Muscle layer of colon (tissue), 2 donors: ENCODE measurements around the gene SPCS3.
"Not testable (repeated sequence)": the region's sequence is repeated elsewhere in the genome, so short reads cannot be mapped to it uniquely, and the experiment has no call there.

Experiments used
- H3K27ac ChIP-seq: one replicate; pipeline ENCODE4 v1.7.0; 2013; ENCODE audit warnings: low read depth, mild to moderate bottlenecking, low read length, moderate library complexity
- H3K27me3 ChIP-seq, 2 donors: one replicate each; pipeline ENCODE4 v1.7.0; 2013; ENCODE audit warnings: low read length in 2 of 2, mild to moderate bottlenecking in 2 of 2; ENCODE audit not compliant: insufficient read depth in 2 of 2, control insufficient read depth in 1 of 2
- H3K36me3 ChIP-seq: one replicate; pipeline ENCODE4 v1.7.0; 2013; ENCODE audit warnings: mild to moderate bottlenecking, low read length; ENCODE audit not compliant: insufficient read depth
- H3K4me1 ChIP-seq: one replicate; pipeline ENCODE4 v1.7.0; 2013; ENCODE audit warnings: mild to moderate bottlenecking, low read length; ENCODE audit not compliant: insufficient read depth
- H3K4me3 ChIP-seq, 2 donors: one replicate each; pipeline ENCODE4 v1.7.0; 2013; ENCODE audit warnings: low read length in 2 of 2, low read depth in 1 of 2, mild to moderate bottlenecking in 1 of 2, moderate library complexity in 1 of 2
- H3K9ac ChIP-seq: one replicate; pipeline ENCODE4 v1.7.0; 2013; ENCODE audit warnings: low read length
- H3K9me3 ChIP-seq: one replicate; pipeline ENCODE4 v1.7.0; 2013; ENCODE audit warnings: mild to moderate bottlenecking, low read length
- donor health status: abdominal sarcoma.
- donor health status: Adenocarcinoma of cecum.

The SPCS3 gene

DNA sequence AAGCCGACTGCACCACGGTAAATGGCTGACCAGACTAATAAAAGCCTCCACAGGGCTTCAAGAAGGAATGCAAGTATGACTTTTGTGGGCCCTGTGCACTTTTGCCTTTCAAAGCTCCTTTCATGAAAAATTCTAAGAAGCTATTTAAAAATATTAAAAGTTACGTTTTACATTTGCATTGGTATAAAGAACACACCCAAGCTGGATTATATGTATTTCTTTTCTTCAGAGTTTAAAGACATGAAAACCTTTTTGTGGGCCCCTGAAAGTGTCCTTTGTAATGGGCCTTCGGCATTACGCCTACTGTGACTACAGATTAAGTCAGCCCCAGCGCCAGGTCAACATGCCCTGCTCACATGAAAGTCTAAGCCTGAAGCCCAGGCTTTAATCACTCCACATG lies 30.2 kb upstream of the SPCS3 start:
- H3K4me1 ChIP-seq: peaks cover 24% of the 10 kb centered on the region
- H3K27ac ChIP-seq: no peak overlapping the region
- no peaks in the 10 kb centered on the region for H3K9me3 ChIP-seq
- H3K4me3 ChIP-seq: no peak overlapping the region
- no peaks in the 10 kb centered on the region for H3K27me3 ChIP-seq
- H3K9ac ChIP-seq: no peak overlapping the region
- H3K36me3 ChIP-seq: no peaks in the 10 kb centered on the region

GRCh38 chr4:176290520-176290919 lies 29.2 kb upstream of the SPCS3 start:
- no peaks in the 10 kb centered on the region for H3K36me3 ChIP-seq
- no peak overlapping the region for H3K4me3 ChIP-seq
- H3K4me1 ChIP-seq: peaks cover 22% of the 10 kb centered on the region
- no peaks in the 10 kb centered on the region for H3K27me3 ChIP-seq
- H3K9me3 ChIP-seq: no peaks in the 10 kb centered on the region
- no peak overlapping the region for H3K9ac ChIP-seq
- no peak overlapping the region for H3K27ac ChIP-seq

DNA sequence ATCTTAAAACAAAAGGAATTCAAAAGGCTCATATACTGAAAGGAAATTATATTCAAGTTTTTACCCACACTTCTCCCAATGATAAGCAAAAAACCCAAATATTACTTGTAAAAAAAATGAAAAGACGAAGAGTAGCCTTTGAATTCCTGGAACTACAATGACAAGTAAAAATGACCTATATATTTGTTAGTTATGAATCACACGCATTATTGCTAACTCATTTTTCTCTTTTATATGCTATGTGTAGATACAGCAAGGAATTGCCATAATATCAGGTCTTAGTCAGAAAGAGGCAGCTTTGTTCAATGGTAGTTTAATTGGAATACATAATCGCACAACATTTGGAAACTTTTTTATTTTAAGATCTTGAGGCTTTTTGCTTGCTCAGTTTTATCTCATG lies 28.0 kb upstream of the SPCS3 start:
- no peaks in the 10 kb centered on the region for H3K36me3 ChIP-seq
- H3K4me3 ChIP-seq: no peak overlapping the region
- no peak overlapping the region for H3K9ac ChIP-seq
- H3K4me1 ChIP-seq: peaks cover 10% of the 10 kb centered on the region
- H3K27ac ChIP-seq: no peak overlapping the region
- H3K9me3 ChIP-seq: no peaks in the 10 kb centered on the region
- no peaks in the 10 kb centered on the region for H3K27me3 ChIP-seq

DNA sequence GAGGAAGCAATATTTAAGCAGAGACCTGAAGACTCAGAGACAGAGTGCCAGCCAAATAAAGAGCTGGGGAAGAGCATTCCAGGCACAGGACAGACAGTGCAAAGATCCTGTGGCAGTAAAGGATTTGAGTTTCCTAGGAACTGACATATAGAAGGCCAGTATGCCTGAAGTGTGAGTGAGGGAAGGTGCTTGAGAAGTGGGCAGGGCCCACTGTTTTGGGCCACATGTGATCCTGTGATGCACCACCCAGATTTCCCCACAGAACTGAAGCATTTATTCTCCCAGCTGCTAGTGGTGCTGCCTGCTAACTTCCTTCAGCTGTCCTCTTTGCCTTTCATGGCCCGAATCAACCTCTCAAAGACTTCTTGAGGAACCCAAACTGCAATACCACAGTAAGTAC lies 26.8 kb upstream of the SPCS3 start:
- H3K4me3 ChIP-seq: no peak overlapping the region
- no peak overlapping the region for H3K27ac ChIP-seq
- no peaks in the 10 kb centered on the region for H3K36me3 ChIP-seq
- H3K9ac ChIP-seq: no peak overlapping the region
- no peaks in the 10 kb centered on the region for H3K27me3 ChIP-seq
- peaks cover under 1% of the 10 kb centered on the region for H3K4me1 ChIP-seq
- H3K9me3 ChIP-seq: no peaks in the 10 kb centered on the region

- Histone ChIP-seq H3K27ac (no peak overlapping the region), H3K27me3 (no peaks in the 10 kb centered on the region), H3K9ac (no peak overlapping the region), H3K36me3 (no peaks in the 10 kb centered on the region), H3K4me1 (no peaks in the 10 kb centered on the region), H3K4me3 (no peak overlapping the region), H3K9me3 (no peaks in the 10 kb centered on the region)
Measured at GRCh38 chr4:176293660-176294059, 26.1 kb upstream of the SPCS3 start.

DNA sequence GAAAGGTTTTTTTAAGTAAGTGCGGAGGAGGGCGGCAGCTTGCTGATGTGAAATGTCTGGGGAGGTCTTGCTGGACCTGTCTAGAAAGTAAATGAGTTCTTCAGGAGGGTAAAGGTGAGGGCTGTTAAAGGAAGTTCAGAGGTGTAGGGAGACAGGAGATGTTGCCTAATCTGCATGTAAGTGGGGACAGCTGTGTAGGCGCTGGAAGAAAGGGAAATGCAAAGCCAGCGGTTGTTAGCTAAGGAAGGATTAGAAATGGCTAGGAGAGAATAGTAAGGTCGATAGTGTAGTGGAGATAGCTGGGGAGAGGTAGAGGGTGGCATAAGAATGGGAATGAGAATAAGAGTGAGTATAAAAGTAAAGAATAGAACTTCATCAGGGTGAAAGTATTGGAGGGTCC lies 23.9 kb upstream of the SPCS3 start:
- H3K4me1 ChIP-seq, H3K27me3 ChIP-seq, H3K36me3 ChIP-seq, H3K9ac ChIP-seq, H3K27ac ChIP-seq, H3K4me3 ChIP-seq, H3K9me3 ChIP-seq: not testable (repeated sequence)

DNA sequence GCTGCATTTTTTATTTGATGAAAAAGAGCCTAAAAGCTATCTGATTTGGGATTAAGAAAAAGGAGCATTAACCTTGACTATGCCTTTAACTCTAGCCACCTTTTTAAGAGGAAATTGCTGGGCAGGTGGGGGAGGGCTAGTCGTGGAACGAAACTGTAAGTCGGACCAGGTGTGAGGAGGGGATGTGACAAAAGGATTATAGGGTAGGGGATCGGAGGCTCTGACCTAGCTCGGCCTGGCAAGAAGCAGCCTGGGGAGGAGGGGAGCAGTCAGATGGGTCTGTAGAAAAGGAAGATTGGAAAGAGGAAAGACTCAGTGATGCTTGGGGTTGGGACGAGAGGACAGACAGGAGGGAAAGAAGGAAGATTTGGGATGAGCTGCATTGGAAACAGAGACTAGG lies 21.1 kb upstream of the SPCS3 start:
- H3K4me1 ChIP-seq: no peaks in the 10 kb centered on the region
- no peak overlapping the region for H3K4me3 ChIP-seq
- no peaks in the 10 kb centered on the region for H3K27me3 ChIP-seq
- no peak overlapping the region for H3K9ac ChIP-seq
- H3K36me3 ChIP-seq: no peaks in the 10 kb centered on the region
- H3K9me3 ChIP-seq: no peaks in the 10 kb centered on the region
- no peak overlapping the region for H3K27ac ChIP-seq

- H3K27me3 ChIP-seq: no peaks in the 10 kb centered on the region
- H3K27ac ChIP-seq: no peak overlapping the region
- no peaks in the 10 kb centered on the region for H3K9me3 ChIP-seq
- no peak overlapping the region for H3K9ac ChIP-seq
- no peaks in the 10 kb centered on the region for H3K4me1 ChIP-seq
- H3K4me3 ChIP-seq: no peak overlapping the region
- H3K36me3 ChIP-seq: no peaks in the 10 kb centered on the region
Measured at GRCh38 chr4:176300036-176300435, 19.7 kb upstream of the SPCS3 start.

DNA sequence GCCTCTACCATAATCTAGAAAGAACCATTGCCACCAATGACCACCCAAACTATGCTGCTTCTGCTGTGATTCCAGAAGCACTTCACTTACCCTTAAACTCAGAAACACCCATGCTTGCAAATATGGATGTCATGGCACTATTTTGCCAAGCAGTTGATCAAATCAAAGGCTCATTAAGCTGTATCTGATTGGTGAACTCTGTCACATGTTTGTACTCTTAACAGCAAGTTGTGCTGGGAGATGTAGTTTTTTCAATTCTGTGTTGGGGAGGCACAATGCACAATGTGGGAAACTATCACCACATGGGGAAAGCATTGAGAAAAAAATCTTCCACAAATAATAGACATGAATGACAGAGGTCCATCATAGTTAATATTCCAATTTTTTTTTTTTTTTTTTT lies 19.2 kb upstream of the SPCS3 start:
- no peaks in the 10 kb centered on the region for H3K4me1 ChIP-seq
- H3K27me3 ChIP-seq: no peaks in the 10 kb centered on the region
- H3K9me3 ChIP-seq: no peaks in the 10 kb centered on the region
- H3K27ac ChIP-seq: no peak overlapping the region
- H3K9ac ChIP-seq: no peak overlapping the region
- H3K4me3 ChIP-seq: no peak overlapping the region
- no peaks in the 10 kb centered on the region for H3K36me3 ChIP-seq

DNA sequence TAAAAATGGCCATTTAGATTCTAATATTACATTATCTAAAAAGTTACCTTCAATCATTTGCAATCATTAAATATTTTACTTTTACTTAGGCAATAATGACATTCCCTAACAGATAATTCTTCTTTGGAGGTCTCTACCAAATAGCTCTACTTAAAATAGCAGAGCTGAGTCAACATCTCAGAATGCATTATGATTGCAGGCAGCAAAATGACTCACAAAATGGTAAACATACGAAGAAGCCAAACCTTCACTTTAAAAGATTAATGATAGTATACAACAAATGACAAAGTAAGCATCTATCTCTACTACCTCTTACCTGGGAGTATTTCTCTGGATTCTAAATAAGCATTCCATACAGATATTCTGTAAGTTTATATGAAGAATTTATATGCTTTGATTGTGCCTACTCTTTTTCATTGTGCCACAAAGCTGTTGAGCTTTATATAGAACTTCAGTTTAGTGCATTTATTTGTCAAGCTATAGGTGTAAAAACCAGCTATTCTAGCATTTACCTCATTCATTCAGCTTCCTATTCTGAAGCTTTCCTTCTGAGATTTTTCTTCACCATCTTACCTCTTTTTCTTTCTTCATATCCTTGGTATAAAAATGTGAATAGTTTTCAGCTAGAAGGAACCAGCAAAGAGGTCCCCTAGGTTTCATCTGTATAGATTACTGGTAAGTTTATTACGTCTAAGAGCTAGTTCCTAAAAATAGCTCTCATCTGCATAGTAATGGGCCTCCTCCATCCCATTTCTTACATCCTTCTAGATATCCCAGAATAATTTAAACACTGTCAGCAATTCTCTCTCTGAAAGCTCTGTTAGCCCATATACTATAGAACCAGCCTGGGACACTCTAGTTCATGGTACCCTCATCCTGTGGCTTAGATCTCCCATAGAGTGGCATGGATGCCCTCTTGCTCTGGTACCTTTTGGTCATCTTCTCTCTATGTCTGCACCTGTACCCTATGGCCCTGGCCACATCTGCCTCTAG lies 17.2 kb upstream of the SPCS3 start:
- Histone ChIP-seq H3K4me3 (no peak overlapping the region), H3K27ac (no peak overlapping the region), H3K36me3 (no peaks in the 10 kb centered on the region), H3K9me3 (no peaks in the 10 kb centered on the region), H3K9ac (no peak overlapping the region), H3K4me1 (no peaks in the 10 kb centered on the region), H3K27me3 (no peaks in the 10 kb centered on the region)

GRCh38 chr4:176303938-176304337 lies 15.8 kb upstream of the SPCS3 start:
- no peak overlapping the region for H3K9ac ChIP-seq
- no peaks in the 10 kb centered on the region for H3K4me1 ChIP-seq
- no peaks in the 10 kb centered on the region for H3K27me3 ChIP-seq
- H3K36me3 ChIP-seq: no peaks in the 10 kb centered on the region
- no peak overlapping the region for H3K4me3 ChIP-seq
- H3K9me3 ChIP-seq: no peaks in the 10 kb centered on the region
- no peak overlapping the region for H3K27ac ChIP-seq
